Measurements from ENCODE around the gene HEXA. TPM values are rescaled to one million over a fixed set of nuclear protein-coding genes. Genes with fewer than 3 reads are reported as not detected.

The HEXA gene
- total and polyA plus RNA-seq, 2 of the 8 experiments (the other 6 are each of a cell fraction or from before 2014, with no cell fraction given): 52.5 to 73.7 TPM

DNA sequence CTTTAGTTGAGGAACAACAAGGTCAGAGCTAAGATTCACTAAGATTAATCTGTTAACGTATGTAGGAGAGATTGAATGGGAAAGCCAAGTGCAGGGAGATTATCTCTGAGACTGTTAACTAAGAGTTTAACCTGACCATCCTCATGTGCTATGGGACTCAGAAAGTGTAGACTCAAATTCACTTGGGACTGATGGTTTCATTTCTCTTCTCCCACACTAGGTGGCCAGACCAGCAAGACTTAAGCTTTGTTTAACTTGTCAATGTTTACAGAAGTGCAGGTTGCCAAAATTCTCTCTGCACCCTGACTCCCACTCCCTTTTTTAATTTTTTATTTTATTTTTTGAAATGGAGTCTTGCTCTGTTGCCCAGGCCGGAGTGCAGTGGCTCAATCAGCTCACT, 6.3 kb upstream of the HEXA start (continued):
- TF ChIP-seq EP300 (IDR thresholded peaks at IDR 0.05; ENCODE audit: borderline replicate concordance in 1 of 2, low read depth in 2 of 2, low read length in 2 of 2): no peak
